WTC11 (cell line): Measurements from ENCODE around the gene GLT8D2.

Experiments
- ATF3 ChIP-seq: sonication (generic); formaldehyde crosslinking; conservative IDR thresholded peaks from 2 replicates; pipeline ENCODE4 v1.8.1; 2022; ENCODE audit warnings: mild to moderate bottlenecking, missing genetic modification reagents
- CREM ChIP-seq: sonication (generic); formaldehyde crosslinking; IDR thresholded peaks from 2 replicates; pipeline ENCODE4 v1.8.1; 2022; ENCODE audit warnings: mild to moderate bottlenecking, missing genetic modification reagents, moderate library complexity
- CTCF ChIP-seq: fragments of 200-600 bp; IDR thresholded peaks from 2 replicates; pipeline ENCODE4 v1.8.0; 2022; ENCODE audit warnings: antibody characterized with exemption
- FOXK1 ChIP-seq: sonication (generic); formaldehyde crosslinking; IDR thresholded peaks from 2 replicates; pipeline ENCODE4 v1.8.0; 2022; ENCODE audit warnings: mild to moderate bottlenecking, moderate library complexity, missing genetic modification reagents
- FOXP1 ChIP-seq: sonication (generic); formaldehyde crosslinking; IDR thresholded peaks from 2 replicates; pipeline ENCODE4 v1.8.0; 2022; ENCODE audit warnings: missing genetic modification reagents, mild to moderate bottlenecking, moderate library complexity, borderline replicate concordance
- SP1 ChIP-seq: sonication (generic); formaldehyde crosslinking; conservative IDR thresholded peaks from 2 replicates; pipeline ENCODE4 v1.8.1; 2022; ENCODE audit warnings: missing genetic modification reagents
- TEAD4 ChIP-seq: sonication (generic); formaldehyde crosslinking; IDR thresholded peaks from 2 replicates; pipeline ENCODE4 v1.8.0; 2022; ENCODE audit warnings: mild to moderate bottlenecking, missing genetic modification reagents
- ZNF281 ChIP-seq: sonication (generic); formaldehyde crosslinking; IDR thresholded peaks from 2 replicates; pipeline ENCODE4 v1.8.0; 2023; ENCODE audit warnings: mild to moderate bottlenecking, missing genetic modification reagents
- TF ChIP-seq, protein P1 (sequence below): fragments of 250-450 bp; sonication (Bioruptor Pico); IDR thresholded peaks from 2 replicates; pipeline ENCODE4 v2.1.2; 2022; ENCODE audit warnings: mild to moderate bottlenecking, moderate library complexity

- TF ChIP-seq SP1 (CRISPR knock-in tag) = no peak
- no peak for TF ChIP-seq ZNF281 (CRISPR knock-in tag)
- no peak for TF ChIP-seq FOXK1 (CRISPR knock-in tag)
- TF ChIP-seq, protein P1, sequence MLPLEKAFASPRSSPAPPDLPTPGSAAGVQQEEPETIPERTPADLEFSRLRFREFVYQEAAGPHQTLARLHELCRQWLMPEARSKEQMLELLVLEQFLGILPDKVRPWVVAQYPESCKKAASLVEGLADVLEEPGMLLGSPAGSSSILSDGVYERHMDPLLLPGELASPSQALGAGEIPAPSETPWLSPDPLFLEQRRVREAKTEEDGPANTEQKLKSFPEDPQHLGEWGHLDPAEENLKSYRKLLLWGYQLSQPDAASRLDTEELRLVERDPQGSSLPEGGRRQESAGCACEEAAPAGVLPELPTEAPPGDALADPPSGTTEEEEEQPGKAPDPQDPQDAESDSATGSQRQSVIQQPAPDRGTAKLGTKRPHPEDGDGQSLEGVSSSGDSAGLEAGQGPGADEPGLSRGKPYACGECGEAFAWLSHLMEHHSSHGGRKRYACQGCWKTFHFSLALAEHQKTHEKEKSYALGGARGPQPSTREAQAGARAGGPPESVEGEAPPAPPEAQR = no peak
- no peak for TF ChIP-seq TEAD4
- TF ChIP-seq CTCF = no peak
- TF ChIP-seq FOXP1 (CRISPR knock-in tag) = no peak
- no peak for TF ChIP-seq CREM (CRISPR knock-in tag)
- TF ChIP-seq ATF3 (CRISPR knock-in tag) = no peak
Observed at GRCh38 chr12:103944964-103945363, 105.0 kb downstream of the GLT8D2 start.
